ENCODE data around the gene ANKMY2.

Gene ANKMY2

DNA sequence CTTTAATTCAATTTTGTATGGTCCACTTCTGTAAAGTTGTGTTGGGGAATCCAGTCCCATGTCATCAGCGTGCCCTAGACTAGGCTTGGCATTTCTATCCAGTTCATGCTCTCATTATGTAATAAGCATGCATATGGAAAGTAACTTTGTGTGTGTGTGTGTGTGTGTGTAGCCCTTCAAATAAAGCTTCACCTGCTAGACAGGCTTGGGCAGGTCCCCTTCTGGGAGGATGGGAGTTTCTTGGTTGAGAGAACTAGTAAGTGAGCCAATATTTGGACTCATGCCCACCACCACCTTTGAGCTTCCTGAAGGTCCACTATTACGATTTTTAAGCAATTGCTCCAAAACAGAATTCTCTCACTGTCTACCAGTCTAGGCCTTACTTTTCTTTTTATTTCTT is 7.3 kb upstream of the ANKMY2 start:
- TF ChIP-seq, protein P1, sequence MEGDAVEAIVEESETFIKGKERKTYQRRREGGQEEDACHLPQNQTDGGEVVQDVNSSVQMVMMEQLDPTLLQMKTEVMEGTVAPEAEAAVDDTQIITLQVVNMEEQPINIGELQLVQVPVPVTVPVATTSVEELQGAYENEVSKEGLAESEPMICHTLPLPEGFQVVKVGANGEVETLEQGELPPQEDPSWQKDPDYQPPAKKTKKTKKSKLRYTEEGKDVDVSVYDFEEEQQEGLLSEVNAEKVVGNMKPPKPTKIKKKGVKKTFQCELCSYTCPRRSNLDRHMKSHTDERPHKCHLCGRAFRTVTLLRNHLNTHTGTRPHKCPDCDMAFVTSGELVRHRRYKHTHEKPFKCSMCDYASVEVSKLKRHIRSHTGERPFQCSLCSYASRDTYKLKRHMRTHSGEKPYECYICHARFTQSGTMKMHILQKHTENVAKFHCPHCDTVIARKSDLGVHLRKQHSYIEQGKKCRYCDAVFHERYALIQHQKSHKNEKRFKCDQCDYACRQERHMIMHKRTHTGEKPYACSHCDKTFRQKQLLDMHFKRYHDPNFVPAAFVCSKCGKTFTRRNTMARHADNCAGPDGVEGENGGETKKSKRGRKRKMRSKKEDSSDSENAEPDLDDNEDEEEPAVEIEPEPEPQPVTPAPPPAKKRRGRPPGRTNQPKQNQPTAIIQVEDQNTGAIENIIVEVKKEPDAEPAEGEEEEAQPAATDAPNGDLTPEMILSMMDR (IDR thresholded peaks at IDR 0.05; ENCODE audit: insufficient read depth, low read length, missing control alignments), result no peak
- ChIA-PET CTCF (interaction anchor here (1.4 to 2.7 kb wide), 2 partner anchors 15 to 42 kb away, joined by 3 to 11 read pairs; no protein-coding TSS in a partner anchor), POLR2A (no interaction called here)
- DNase-seq (ENCODE audit: low read depth, low spot score), result no peak
- H3K4me3 ChIP-seq (ENCODE audit: low read depth, low read length), result no peak overlapping the region

DNA sequence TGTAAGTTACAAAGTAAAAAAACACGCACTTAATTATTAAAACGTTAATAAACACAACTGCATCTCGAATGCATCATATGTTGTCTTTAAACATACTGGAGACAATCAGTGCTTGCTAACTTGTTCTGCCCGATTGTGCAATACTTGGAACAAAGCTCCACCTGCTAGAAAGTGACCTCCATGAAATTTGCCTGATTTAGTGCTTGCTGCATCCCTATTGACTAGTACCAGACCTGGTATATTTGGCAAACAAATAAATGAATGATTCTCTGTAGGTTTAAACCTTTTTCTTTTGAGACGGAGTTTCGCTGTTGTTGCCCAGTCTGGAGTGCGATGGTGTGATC is 6.7 kb upstream of the ANKMY2 start:
- ChIA-PET POLR2A (no interaction called here), CTCF (interaction anchor here (0.8 to 2.7 kb wide), 3 partner anchors 8 to 43 kb away, joined by 3 to 11 read pairs (median 3); no protein-coding TSS in a partner anchor)
- TF ChIP-seq, protein P1 (IDR thresholded peaks at IDR 0.05; ENCODE audit: insufficient read depth, low read length, missing control alignments), result no peak
- H3K4me3 ChIP-seq (ENCODE audit: low read depth, low read length), result no peak overlapping the region
- DNase-seq (ENCODE audit: low read depth, low spot score), result no peak

- CTCF ChIA-PET, result interaction anchor here (0.8 to 2.7 kb wide), 3 partner anchors 9 to 43 kb away, joined by 3 to 11 read pairs (median 3); no protein-coding TSS in a partner anchor
These were observed 6.1 kb upstream of the ANKMY2 start for GRCh38 chr7:16651396-16652239.

DNA sequence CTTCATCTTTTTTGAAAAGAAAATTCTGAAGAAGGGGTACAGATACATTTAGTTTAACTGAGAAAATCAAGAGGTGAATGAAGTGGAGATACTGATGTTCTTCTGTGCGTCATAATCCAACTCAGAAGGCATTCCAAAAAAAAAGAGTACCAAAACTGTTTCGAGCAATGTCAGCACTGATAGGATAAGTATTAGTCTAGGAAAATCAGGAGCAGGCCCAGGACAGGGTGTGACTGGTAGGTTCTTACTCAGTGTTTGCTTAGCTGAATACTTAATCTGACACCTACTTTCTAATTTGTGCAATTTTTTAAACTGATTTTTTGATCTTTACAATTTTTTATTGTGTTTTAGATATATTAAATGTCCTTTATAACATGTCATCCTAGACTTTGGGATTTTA is 4.7 kb upstream of the ANKMY2 start:
- ChIA-PET POLR2A (no interaction called here), CTCF (no interaction called here)
- H3K4me3 ChIP-seq (ENCODE audit: low read depth, low read length), result no peak overlapping the region
- DNase-seq (ENCODE audit: low read depth, low spot score), result no peak
- TF ChIP-seq, protein P1 (IDR thresholded peaks at IDR 0.05; ENCODE audit: insufficient read depth, low read length, missing control alignments), result no peak

More at GRCh38 chr7:16651396-16652239, 6.1 kb upstream of the ANKMY2 start:
- H3K4me3 ChIP-seq (ENCODE audit: low read depth, low read length), result no peak overlapping the region
- POLR2A ChIA-PET, result interaction anchor here (0.6 kb wide), 1 partner anchor 15 kb away, joined by 7 read pairs; no protein-coding TSS in a partner anchor
- TF ChIP-seq, protein P1 (IDR thresholded peaks at IDR 0.05; ENCODE audit: insufficient read depth, low read length, missing control alignments), result no peak
- no peak for DNase-seq (ENCODE audit: low read depth, low spot score)

- H3K4me3 ChIP-seq (ENCODE audit: low read depth, low read length), result no peak overlapping the region
- POLR2A ChIA-PET, result no interaction called here
- CTCF ChIA-PET, result interaction anchor here (0.9 kb wide), 1 partner anchor 269 kb away, joined by 3 read pairs; no protein-coding TSS in a partner anchor
- DNase-seq (ENCODE audit: low read depth, low spot score), result no peak
- TF ChIP-seq, protein P1 (IDR thresholded peaks at IDR 0.05; ENCODE audit: insufficient read depth, low read length, missing control alignments), result no peak
These were observed 3.6 kb upstream of the ANKMY2 start for GRCh38 chr7:16649196-16649595.

- H3K4me3 ChIP-seq (ENCODE audit: low read depth, low read length), result no peak overlapping the region
- DNase-seq (ENCODE audit: low read depth, low spot score), result no peak
- TF ChIP-seq, protein P1 (IDR thresholded peaks at IDR 0.05; ENCODE audit: insufficient read depth, low read length, missing control alignments), result no peak
- POLR2A ChIA-PET, result no interaction called here
- CTCF ChIA-PET, result interaction anchor here (0.9 kb wide), 1 partner anchor 270 kb away, joined by 3 read pairs; no protein-coding TSS in a partner anchor
These were observed 3.0 kb upstream of the ANKMY2 start for GRCh38 chr7:16648551-16648950.

Measured in AG04449 (cell line).